H9 (cell line): ENCODE data around the gene TECTB. TPM values are rescaled to one million over a fixed set of nuclear protein-coding genes. Genes with fewer than 3 reads are reported as not detected.

Experiments
- DNase-seq: peaks from one replicate; pipeline ENCODE4 v3.0.0-alpha.2; 2017
- H2AFZ ChIP-seq: one replicate; pipeline ENCODE4 v1.6.1; 2013; ENCODE audit warnings: mild to moderate bottlenecking, low read length, control low read depth, moderate library complexity
- H2AK5ac ChIP-seq: 2 replicates; pipeline ENCODE4 v1.6.1; 2013; ENCODE audit warnings: low read length, control low read depth, mixed read lengths; ENCODE audit not compliant: insufficient read length
- H2BK120ac ChIP-seq: one replicate; pipeline ENCODE4 v1.6.1; 2013; ENCODE audit warnings: low read depth, mild to moderate bottlenecking, low read length, control low read depth, inconsistent platforms; ENCODE audit not compliant: poor library complexity, severe bottlenecking
- H2BK12ac ChIP-seq: 2 replicates; pipeline ENCODE4 v1.6.1; 2013; ENCODE audit warnings: low read length, control low read depth, mixed read lengths, low read depth; ENCODE audit not compliant: insufficient read length
- H2BK15ac ChIP-seq: 2 replicates; pipeline ENCODE4 v1.6.1; 2013; ENCODE audit warnings: low read depth, low read length, control low read depth
- H2BK20ac ChIP-seq: one replicate; pipeline ENCODE4 v1.6.1; 2013; ENCODE audit warnings: low read depth, mild to moderate bottlenecking, low read length, control low read depth, inconsistent platforms; ENCODE audit not compliant: poor library complexity, severe bottlenecking
- H2BK5ac ChIP-seq: 2 replicates; pipeline ENCODE4 v1.6.1; 2013; ENCODE audit warnings: low read length, control low read depth, mixed read lengths; ENCODE audit not compliant: insufficient read length
- H3K14ac ChIP-seq: 2 replicates; pipeline ENCODE4 v1.6.1; 2013; ENCODE audit warnings: low read length, control low read depth; ENCODE audit not compliant: insufficient read depth
- H3K18ac ChIP-seq: 2 replicates; pipeline ENCODE4 v1.6.1; 2013; ENCODE audit warnings: low read depth, mild to moderate bottlenecking, mixed read lengths, low read length, control low read depth; ENCODE audit not compliant: insufficient read length
- H3K23ac ChIP-seq: 2 replicates; pipeline ENCODE4 v1.6.1; 2013; ENCODE audit warnings: low read length, control low read depth, mixed read lengths, low read depth; ENCODE audit not compliant: insufficient read length
- H3K23me2 ChIP-seq: 2 replicates; pipeline ENCODE4 v1.6.1; 2013; ENCODE audit warnings: low read depth, mild to moderate bottlenecking, mixed read lengths, low read length, control low read depth; ENCODE audit not compliant: insufficient read length, poor library complexity, severe bottlenecking
- H3K27ac ChIP-seq: 2 replicates; pipeline ENCODE4 v1.5.1; 2013; ENCODE audit warnings: low read length, control low read depth, mixed read lengths, low read depth; ENCODE audit not compliant: insufficient read length
- H3K27me3 ChIP-seq: 2 replicates; pipeline ENCODE4 v1.6.1; 2013; ENCODE audit warnings: low read length, control low read depth, inconsistent platforms; ENCODE audit not compliant: insufficient read depth
- H3K4ac ChIP-seq: 2 replicates; pipeline ENCODE4 v1.6.1; 2013; ENCODE audit warnings: low read depth, mild to moderate bottlenecking, control low read depth, inconsistent platforms, low read length, moderate library complexity
- H3K4me1 ChIP-seq: 2 replicates; pipeline ENCODE4 v1.6.1; 2013; ENCODE audit warnings: low read length, control low read depth, inconsistent platforms; ENCODE audit not compliant: insufficient read depth
- H3K4me2 ChIP-seq: 2 replicates; pipeline ENCODE4 v1.6.1; 2013; ENCODE audit warnings: low read length, control low read depth, mixed read lengths; ENCODE audit not compliant: insufficient read length, insufficient read depth
- H3K56ac ChIP-seq: 2 replicates; pipeline ENCODE4 v1.6.1; 2013; ENCODE audit warnings: low read depth, mild to moderate bottlenecking, mixed read lengths, low read length, control low read depth; ENCODE audit not compliant: insufficient read length
- H3K79me1 ChIP-seq: 2 replicates; pipeline ENCODE4 v1.6.1; 2013; ENCODE audit warnings: low read depth, mild to moderate bottlenecking, moderate library complexity, low read length, control low read depth, inconsistent platforms; ENCODE audit not compliant: insufficient read depth, poor library complexity, severe bottlenecking
- H3K79me2 ChIP-seq: 2 replicates; pipeline ENCODE4 v1.6.1; 2013; ENCODE audit warnings: low read length, control low read depth, inconsistent platforms; ENCODE audit not compliant: insufficient read depth
- H3K9ac ChIP-seq: 2 replicates; pipeline ENCODE4 v1.6.1; 2013; ENCODE audit warnings: low read length, control low read depth, mixed read lengths; ENCODE audit not compliant: insufficient read length; ENCODE audit errors: extremely low read depth
- H3K9me3 ChIP-seq: one replicate; pipeline ENCODE4 v1.6.1; 2013; ENCODE audit warnings: low read depth, low read length, inconsistent platforms; ENCODE audit not compliant: control insufficient read depth
- H3T11ph ChIP-seq: one replicate; pipeline ENCODE4 v1.6.1; 2013; ENCODE audit warnings: mild to moderate bottlenecking, low read length, control low read depth, inconsistent platforms
- H4K20me1 ChIP-seq: one replicate; pipeline ENCODE4 v1.6.1; 2013; ENCODE audit not compliant: control insufficient read depth, insufficient read length, insufficient read depth
- H4K5ac ChIP-seq: 2 replicates; pipeline ENCODE4 v1.6.1; 2013; ENCODE audit warnings: low read depth, mild to moderate bottlenecking, mixed read lengths, low read length, control low read depth; ENCODE audit not compliant: insufficient read length
- H4K8ac ChIP-seq: replicated peaks from 2 replicates; pipeline ENCODE4 v1.6.1; 2013; ENCODE audit warnings: low read length, control low read depth, mixed read lengths, low read depth; ENCODE audit not compliant: insufficient read length
- H4K91ac ChIP-seq: 2 replicates; pipeline ENCODE4 v1.6.1; 2013; ENCODE audit warnings: low read depth, mild to moderate bottlenecking, moderate library complexity, mixed read lengths, low read length, control low read depth; ENCODE audit not compliant: insufficient read length
- H3K27ac Mint-ChIP-seq, 3 experiments: 2 replicates in 2 of 3; 3 replicates in 1 of 3; pipeline ENCODE4 v1.8.0; 2020 to 2021; ENCODE audit warnings: mixed read lengths in 3 of 3, mild to moderate bottlenecking in 1 of 3, moderate library complexity in 1 of 3
- H3K27me3 Mint-ChIP-seq: 2 replicates; pipeline ENCODE4 v1.8.0; 2021; ENCODE audit warnings: low read depth, mild to moderate bottlenecking, moderate library complexity, mixed read lengths
- H3K36me3 Mint-ChIP-seq, 3 experiments: 2 replicates in 2 of 3; 3 replicates in 1 of 3; pipeline ENCODE4 v1.8.0; 2020 to 2021; ENCODE audit warnings: low read depth in 3 of 3, mixed read lengths in 3 of 3; ENCODE audit not compliant: insufficient read depth in 1 of 3
- H3K4me1 Mint-ChIP-seq, 2 experiments: 2 replicates each; pipeline ENCODE4 v1.8.0; 2020; ENCODE audit warnings: mixed read lengths in 2 of 2
- H3K4me3 Mint-ChIP-seq, 2 experiments: 2 replicates in 1 of 2; 3 replicates in 1 of 2; pipeline ENCODE4 v1.8.0; 2020 to 2021; ENCODE audit warnings: mild to moderate bottlenecking in 2 of 2, mixed read lengths in 2 of 2, moderate library complexity in 1 of 2
- H3K9me3 Mint-ChIP-seq, 2 experiments: 2 replicates in 1 of 2; 3 replicates in 1 of 2; pipeline ENCODE4 v1.8.0; 2020; ENCODE audit warnings: mild to moderate bottlenecking in 2 of 2, mixed read lengths in 2 of 2, moderate library complexity in 1 of 2
- WGBS: extraction: QIAGEN DNeasy Blood & Tissue Kit; methylation state at CpG from one replicate; pipeline ENCODE4 v1.1.7; 2013; ENCODE audit warnings: missing lambda C conversion rate, low lambda C conversion rate, mixed read lengths; ENCODE audit not compliant: insufficient read length; ENCODE audit errors: extremely low coverage; 5-methylcytosine and 5-hydroxymethylcytosine counted together
- total RNA-seq: library from RNA; stranded (reverse); gene quantifications from 2 replicates; pipeline ENCODE4 v1.2.1, GENCODE V29; 2021
- TF ChIP-seq, protein P1 (sequence below): fragments of 200-600 bp; sonication (generic); conservative IDR thresholded peaks from 3 replicates; pipeline ENCODE4 v1.8.0; 2021; ENCODE audit warnings: antibody characterized with exemption, mild to moderate bottlenecking

Gene TECTB
- total RNA-seq, 1 experiment from 2014 or later, result not detected

DNA sequence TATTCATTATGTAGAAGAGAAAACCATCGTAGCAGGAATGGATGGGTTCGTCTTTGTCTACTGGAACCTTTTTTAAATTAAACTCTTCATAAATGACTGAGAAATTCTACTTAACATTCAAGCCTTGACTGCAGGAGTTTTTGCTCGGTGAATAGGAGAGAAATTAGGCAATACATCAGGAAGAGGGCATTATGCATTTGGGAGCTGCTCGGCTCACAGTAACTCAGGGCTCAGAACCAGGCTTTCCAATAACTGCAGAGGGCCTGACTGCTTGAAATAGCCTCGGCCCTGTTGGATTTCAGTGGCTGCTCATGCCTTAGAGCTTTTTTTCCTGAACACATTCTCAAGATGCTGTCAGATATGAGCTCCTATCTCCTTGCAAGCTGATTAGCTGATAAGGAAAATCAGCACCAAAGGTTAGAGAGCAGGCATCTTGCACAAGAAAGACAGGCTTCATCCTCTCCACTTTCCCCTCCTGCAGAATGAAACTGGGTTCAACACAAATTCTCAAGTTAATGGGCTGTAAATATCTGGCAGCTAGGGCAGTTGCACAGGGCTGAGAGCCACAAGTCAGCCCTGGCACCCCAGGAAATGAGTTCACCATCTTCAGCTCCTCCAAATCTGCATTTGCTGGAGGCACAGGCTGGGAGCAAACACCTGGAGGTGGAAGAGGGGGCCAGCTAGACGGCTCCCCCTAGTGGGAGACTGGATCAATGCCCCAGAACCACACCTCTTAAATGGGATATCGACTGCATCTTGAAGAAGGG, 24.3 kb downstream of the TECTB start:
- Histone ChIP-seq H2AFZ (peak overlapping the region; percentile 66), H3K27ac (no peak overlapping the region), H3K4ac (no peak overlapping the region), H2BK120ac (no peak overlapping the region), H3K79me1 (no peaks in the 10 kb centered on the region), H2BK15ac (no peak overlapping the region), H4K91ac (no peak overlapping the region), H3K23me2 (no peaks in the 10 kb centered on the region), H3T11ph (no peak overlapping the region), H2BK5ac (no peak overlapping the region), H2AK5ac (no peak overlapping the region), H3K9ac (no peak overlapping the region), H3K79me2 (no peaks in the 10 kb centered on the region), H3K4me2 (no peak overlapping the region), H4K5ac (no peak overlapping the region), H4K20me1 (no peaks in the 10 kb centered on the region), H3K27me3 (no peaks in the 10 kb centered on the region), H3K9me3 (no peaks in the 10 kb centered on the region), H4K8ac (no peak overlapping the region), H3K23ac (no peak overlapping the region), H2BK12ac (no peak overlapping the region), H3K14ac (no peak overlapping the region), H3K56ac (no peak overlapping the region), H2BK20ac (no peak overlapping the region), H3K4me1 (no peaks in the 10 kb centered on the region; the same call in 1 of the 2 replicates), H3K18ac (no peak overlapping the region)
- TF ChIP-seq, protein P1, sequence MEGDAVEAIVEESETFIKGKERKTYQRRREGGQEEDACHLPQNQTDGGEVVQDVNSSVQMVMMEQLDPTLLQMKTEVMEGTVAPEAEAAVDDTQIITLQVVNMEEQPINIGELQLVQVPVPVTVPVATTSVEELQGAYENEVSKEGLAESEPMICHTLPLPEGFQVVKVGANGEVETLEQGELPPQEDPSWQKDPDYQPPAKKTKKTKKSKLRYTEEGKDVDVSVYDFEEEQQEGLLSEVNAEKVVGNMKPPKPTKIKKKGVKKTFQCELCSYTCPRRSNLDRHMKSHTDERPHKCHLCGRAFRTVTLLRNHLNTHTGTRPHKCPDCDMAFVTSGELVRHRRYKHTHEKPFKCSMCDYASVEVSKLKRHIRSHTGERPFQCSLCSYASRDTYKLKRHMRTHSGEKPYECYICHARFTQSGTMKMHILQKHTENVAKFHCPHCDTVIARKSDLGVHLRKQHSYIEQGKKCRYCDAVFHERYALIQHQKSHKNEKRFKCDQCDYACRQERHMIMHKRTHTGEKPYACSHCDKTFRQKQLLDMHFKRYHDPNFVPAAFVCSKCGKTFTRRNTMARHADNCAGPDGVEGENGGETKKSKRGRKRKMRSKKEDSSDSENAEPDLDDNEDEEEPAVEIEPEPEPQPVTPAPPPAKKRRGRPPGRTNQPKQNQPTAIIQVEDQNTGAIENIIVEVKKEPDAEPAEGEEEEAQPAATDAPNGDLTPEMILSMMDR, result peak; percentile 96
- peak; percentile 83 for DNase-seq
- no peaks in the 10 kb centered on the region for H3K27me3 Mint-ChIP-seq
- H3K4me1 Mint-ChIP-seq, result peaks cover 5 to 6% of the 10 kb centered on the region in 2 experiments
- no peaks in the 10 kb centered on the region for H3K9me3 Mint-ChIP-seq
- no CpG with 5 or more reads among the region's 7 CpGs for WGBS
- no peaks in the 10 kb centered on the region for H3K36me3 Mint-ChIP-seq
- H3K4me3 Mint-ChIP-seq, result no peak overlapping the region
- no peak overlapping the region for H3K27ac Mint-ChIP-seq
